Measurements from ENCODE around the gene TMEM273.

DNA sequence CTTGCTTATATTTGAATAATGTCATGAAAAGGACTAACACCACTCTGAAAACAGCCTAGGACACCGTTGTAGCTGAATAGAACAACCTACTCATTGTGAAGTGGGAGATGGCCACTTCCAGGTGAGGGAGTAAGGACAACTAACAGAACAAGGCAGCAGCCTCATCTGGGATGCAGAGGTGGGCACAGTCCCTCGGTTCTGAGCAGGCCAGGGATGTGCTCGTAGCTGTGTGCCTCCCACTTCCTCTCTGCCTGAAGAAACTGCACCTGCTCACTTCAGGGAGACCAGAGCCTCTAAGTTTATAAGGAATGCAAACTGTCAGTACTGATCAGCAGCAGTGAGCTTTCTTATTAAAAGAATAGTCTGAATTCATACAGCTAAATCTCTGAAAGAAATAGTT, 75.3 kb downstream of the TMEM273 start:
- no peak for TF ChIP-seq POLR2A (IDR thresholded peaks at IDR 0.05)
- TF ChIP-seq, protein P1, sequence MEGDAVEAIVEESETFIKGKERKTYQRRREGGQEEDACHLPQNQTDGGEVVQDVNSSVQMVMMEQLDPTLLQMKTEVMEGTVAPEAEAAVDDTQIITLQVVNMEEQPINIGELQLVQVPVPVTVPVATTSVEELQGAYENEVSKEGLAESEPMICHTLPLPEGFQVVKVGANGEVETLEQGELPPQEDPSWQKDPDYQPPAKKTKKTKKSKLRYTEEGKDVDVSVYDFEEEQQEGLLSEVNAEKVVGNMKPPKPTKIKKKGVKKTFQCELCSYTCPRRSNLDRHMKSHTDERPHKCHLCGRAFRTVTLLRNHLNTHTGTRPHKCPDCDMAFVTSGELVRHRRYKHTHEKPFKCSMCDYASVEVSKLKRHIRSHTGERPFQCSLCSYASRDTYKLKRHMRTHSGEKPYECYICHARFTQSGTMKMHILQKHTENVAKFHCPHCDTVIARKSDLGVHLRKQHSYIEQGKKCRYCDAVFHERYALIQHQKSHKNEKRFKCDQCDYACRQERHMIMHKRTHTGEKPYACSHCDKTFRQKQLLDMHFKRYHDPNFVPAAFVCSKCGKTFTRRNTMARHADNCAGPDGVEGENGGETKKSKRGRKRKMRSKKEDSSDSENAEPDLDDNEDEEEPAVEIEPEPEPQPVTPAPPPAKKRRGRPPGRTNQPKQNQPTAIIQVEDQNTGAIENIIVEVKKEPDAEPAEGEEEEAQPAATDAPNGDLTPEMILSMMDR (IDR thresholded peaks at IDR 0.05), result no peak

All from tibial nerve (tissue), 3 donors.